Femur (tissue), 1 donor: ENCODE results near the gene NPL.

Source experiments
- DNase-seq: peaks from one replicate; pipeline ENCODE4 v3.0.0-alpha.2; 2017

The NPL gene

GRCh38 chr1:182823220-182823619 lies 33.6 kb downstream of the NPL start:
- no peak for DNase-seq

DNA sequence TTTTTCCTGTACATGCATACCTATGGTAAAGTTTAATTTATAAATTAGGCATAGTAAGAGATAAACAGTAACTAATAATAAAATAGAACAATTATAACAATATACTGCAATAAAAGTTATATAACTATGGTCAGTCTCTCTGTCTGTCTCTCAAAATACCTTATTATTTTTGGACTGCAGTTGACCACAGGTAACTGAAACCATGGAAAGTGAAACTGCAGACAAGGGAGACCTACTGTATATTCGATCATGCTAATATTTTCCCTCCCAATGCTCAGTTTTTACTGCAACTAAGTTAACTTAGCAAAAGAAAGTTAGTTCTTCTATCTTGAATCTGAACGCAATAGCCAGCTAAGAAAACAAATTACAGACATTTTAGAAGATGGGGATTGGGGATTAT lies 37.3 kb downstream of the NPL start:
- DNase-seq = no peak

- no peak for DNase-seq
These were observed 39.8 kb downstream of the NPL start for GRCh38 chr1:182829285-182829932.

DNA sequence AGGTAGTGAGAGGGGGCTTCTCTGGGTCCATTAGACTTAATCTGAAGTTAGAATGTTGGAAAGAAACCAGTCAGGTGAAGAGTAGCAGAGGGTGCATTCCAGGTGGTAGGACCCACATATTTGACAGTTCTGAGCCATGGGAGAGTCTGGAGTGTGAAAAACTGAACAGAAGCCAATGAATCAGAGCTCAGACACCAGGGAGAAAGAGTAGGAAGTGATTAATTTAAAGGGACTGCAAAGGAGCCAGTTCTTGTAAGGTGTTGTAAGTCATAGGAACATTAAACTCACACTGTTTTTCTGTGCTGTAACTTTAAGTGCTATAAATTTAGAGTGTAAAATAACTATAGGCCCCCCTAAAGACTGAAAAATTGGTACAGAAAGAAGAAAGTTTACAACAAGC lies 43.7 kb downstream of the NPL start:
- no peak for DNase-seq

- no peak for DNase-seq
These were observed 44.8 kb downstream of the NPL start for GRCh38 chr1:182834326-182834725.

GRCh38 chr1:182835806-182836205 lies 46.2 kb downstream of the NPL start:
- DNase-seq = no peak

DNA sequence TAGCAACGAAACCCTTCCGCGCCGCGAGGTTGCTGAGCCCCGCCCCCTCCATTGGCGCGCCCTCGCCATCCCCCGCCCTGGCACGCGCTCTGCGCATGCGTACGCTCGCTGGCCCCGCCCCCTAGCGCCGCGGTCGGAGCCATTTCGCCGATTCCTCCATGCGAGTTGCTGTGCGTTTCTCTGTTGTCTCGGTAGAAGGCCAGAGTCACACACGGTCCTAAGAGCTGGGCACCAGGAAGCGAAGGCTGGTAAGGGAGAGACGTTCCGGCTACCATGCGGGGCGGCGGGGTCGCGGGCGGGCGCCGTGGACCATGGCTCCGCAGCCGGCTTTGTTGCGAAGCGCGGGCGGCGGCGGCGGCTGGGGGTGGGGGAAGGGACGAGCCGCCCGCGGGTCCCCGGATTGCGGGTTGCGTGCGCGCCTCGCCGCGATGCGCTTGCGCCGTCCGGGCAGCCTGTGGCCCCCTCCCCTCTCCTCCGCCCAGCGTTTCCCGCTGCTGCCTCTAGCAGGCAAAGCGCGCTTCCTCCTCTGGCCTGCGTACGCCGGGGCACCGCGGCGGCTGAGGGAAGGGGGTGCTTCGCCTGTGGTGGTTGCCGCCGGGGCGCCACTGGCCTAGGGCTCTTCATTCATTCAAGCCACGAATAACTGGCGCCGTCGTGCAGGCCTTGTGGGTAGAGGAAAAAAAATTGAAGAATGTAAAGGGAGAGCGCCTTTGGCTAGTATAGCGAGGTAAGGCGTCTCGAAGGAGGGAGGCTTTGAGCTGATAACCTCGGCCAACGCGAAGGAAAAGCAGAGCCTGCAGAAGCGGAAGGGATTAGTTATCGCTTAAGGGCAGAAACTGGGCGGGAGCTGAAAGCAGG lies 49.9 kb downstream of the NPL start, which contains the start of gene DHX9:
TSS of gene DHX9 (plus strand) at position 139 of the 858 bp plus-strand sequence. CDS start 3,220 bp downstream, outside the sequence.
- peak; percentile 96 for DNase-seq

DNA sequence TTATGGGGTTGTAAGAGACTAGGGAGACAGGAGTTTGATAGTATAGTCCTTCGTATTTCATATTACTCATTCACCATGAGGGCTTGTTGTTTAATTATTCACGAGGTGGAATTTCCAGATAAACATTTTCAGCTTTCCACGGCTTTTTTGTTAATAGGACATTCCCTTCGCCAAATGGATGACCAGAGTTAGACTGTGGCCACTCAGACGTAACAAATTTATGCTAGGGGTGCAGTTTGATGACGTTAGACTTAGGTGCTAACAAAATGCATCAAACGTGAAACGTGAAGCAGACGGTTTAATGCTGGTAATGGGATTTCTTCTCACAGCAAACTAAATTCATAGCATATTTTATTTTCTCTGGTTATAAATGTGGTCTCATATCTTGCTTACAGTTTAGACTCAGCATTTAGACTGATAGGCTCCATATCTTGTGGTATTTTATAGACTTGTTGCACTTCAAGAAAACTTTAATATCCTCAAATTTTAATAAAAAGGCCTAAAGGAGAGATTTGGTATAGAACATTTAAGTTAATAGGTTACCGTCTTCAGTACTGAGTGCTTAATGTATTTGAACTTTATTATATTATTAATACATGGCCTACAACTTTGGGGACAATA lies 51.9 kb downstream of the NPL start:
- no peak for DNase-seq

DNA sequence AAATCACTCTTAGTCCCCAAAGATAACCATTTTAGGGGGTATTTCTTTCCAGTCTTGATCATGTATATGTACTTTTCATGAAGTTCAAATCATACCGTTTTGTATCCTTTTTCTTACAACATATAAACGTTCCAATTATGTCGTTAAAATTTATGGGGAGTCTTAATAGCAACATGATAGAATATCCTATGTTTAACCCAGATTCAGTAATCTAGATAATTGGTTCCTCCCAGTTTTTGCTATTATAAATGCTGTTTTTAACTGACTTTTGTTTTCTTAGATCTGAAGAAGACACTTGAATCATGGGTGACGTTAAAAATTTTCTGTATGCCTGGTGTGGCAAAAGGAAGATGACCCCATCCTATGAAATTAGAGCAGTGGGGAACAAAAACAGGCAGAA lies 52.7 kb downstream of the NPL start:
- no peak for DNase-seq

DNA sequence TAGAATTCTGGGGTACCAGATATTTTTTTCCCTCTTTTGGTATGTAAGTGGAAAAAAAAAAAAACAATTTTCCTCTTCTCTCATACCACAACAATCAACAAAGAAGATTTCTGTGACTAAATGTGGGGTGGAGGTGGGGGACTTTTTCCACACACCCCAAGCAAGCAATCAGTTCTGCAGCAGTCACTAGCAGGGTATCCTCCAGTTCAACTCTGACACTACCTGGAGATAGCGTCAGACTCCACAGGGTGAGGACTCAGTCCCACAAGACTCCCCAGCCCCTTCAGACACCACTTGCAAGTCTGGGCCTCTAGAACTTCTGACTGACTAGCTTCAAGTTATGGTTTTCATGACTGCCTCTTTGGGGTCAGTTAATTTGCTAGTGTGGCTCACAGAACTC lies 55.8 kb downstream of the NPL start:
- DNase-seq = no peak

GRCh38 chr1:182845894-182846293 lies 56.3 kb downstream of the NPL start:
- DNase-seq = no peak

DNA sequence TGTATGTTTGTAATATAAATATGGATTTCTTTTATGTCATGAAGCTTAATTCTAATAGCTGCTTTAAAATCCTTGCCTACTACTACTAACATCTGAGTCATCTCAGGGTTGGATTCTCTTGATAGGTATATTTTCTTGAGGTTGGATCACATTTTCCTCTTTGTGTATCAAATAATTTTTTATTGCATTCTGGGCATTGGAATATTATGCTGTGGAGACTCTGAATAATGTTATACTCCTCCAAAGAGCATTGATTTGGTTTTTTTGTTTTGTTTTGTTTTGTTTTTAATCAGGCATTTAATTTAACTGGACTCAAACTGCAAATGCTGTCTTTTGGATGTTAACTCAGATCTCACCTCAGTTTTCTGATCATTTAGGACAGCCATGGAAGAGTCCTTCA lies 57.5 kb downstream of the NPL start:
- no peak for DNase-seq

DNA sequence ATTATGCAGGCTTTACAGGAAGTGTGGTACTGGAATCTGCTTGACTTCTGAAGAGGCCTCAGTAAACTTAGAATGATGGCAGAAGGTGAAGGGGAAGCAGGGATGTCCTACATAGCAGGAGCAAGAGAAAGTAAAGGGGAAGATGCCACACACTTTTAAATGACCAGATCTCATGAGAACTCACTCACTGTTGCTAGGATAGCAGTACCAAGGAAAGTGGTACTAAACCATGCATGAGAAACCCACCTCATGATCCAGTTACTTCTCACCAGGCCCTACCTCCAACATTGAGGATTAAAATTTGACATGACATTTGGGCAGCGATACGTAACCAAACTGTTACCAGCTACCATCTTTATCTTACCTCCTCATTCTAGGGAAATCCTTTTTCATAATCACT lies 59.2 kb downstream of the NPL start:
- no peak for DNase-seq

DNA sequence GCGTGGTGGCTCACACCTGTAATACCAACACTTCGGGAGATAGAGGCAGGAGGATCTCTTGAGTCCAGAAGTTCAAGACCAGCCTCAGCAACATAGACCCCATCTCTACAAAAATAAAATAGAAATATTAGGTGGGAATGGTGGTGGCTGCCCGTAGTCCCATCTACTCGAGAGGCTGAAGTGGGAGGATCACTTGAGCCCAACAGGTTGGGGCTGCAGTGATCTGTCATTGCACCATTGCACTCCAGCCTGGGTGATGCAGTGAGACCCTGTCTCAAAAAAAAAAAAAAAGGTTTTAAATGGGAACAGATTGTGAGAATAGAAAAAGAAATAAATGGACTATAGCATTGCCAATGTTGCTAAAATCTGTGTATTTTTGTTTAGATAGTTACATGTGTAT lies 60.7 kb downstream of the NPL start:
- no peak for DNase-seq

- DNase-seq = no peak
These were observed 62.3 kb downstream of the NPL start for GRCh38 chr1:182851825-182852224.

- no peak for DNase-seq
These were observed 66.3 kb downstream of the NPL start for GRCh38 chr1:182855911-182856310.

GRCh38 chr1:182857212-182857611 lies 67.6 kb downstream of the NPL start:
- no peak for DNase-seq

DNA sequence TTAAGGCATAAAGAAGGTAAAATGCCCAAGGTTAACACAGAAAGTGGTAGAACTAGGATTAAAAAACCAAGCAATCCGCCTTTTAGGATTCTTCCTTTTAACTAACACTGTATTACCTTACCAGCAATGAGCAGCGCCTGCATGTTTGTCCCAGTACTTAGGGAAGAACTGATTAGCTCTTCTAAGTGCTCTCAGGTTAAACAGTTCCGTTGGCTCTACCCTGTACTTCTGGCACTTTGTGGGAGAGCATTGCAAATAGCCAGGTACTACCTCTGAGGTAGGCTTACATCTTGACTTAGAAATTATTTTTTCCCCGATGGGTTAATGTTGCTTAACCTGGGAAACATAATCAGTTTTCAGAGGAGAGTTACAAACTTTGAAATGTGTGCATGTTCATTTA lies 71.1 kb downstream of the NPL start:
- no peak for DNase-seq

DNA sequence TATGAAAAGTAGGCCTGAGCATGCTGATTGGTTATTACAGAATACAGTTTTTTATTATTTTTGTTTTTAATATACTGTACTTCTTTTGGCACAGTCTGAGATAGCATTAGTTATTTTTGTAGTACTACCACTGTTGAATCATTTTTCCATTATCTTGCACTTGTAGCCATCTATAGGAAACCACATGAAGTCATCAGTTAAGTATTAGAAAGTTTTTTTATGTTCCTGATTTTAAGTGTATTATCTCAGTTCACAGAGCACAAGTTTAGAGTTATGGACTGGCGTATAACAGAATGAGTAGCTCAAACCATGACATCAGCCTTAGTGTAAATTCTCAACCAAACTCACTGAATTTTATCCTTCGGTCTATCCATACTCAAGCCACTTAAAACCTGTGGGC lies 72.4 kb downstream of the NPL start:
- DNase-seq = no peak

GRCh38 chr1:182862827-182863226 lies 73.3 kb downstream of the NPL start:
- DNase-seq = no peak

DNA sequence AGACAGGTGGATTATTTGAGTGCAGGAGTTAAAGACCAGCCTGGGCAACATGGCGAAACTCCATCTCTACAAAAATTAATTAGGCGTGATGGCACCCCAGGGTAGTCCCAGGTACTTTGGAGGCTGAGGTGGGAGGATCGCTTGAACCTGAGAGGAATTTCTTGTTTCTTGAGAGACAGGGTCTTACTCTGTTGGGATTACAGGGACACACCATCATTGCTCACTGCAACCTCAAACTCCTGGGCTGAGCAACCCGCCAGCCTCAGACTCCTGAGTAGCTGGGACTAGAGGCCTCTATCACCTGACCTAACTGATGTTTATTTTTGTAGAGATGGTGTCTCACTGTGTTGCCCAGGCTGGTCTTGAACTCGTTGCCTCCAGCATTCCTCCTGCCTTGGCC lies 74.4 kb downstream of the NPL start:
- DNase-seq = no peak

DNA sequence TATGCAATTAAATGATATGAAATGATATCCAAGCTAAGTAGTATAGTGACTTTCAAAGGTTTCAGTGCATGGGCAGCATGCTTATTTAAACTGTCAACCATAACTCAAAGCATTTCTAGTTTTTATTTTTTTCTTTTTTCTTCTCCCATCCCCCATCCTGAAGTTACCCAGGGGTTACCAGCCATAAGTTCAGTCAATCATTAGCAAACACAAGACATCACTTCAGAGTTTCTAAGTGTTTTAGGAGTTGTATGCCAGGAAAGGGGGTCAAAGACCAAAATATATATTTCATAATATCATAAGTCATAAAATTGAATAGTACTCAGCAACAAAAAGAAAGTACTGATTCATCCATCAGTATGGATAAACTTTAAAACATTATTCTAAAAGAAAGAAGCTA lies 78.3 kb downstream of the NPL start:
- DNase-seq = no peak

GRCh38 chr1:182869241-182869666 lies 79.7 kb downstream of the NPL start:
- no peak for DNase-seq

DNA sequence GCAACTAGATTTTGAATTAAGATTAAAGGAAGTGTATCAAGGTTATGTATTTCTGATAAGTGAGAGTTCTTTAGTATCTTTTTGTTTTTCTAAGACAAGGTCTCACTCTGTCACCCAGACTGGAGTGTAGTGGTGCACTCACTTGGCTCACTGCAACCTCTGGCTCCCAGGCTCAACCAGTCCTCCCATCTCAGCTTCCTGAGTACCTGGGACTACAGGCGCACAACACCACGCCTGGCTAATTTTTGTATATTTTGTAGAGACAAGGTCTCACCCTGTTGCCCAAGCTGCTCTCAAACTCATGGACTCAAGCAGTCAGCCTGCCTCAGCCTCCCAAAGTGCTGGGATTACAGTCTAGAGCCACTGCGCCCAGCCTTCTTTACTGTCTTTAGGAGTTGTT lies 83.3 kb downstream of the NPL start:
- DNase-seq = no peak
